Osteocyte (in vitro differentiated cells): ENCODE measurements around the gene MPZL2. TPM values are rescaled to one million over a fixed set of nuclear protein-coding genes. Genes with fewer than 3 reads are reported as not detected.

Experiments
- DNase-seq: peaks from one replicate; pipeline ENCODE4 v3.0.0; 2021; ENCODE audit warnings: mixed read lengths; ENCODE audit not compliant: unreplicated experiment; ENCODE audit errors: extremely low spot score
- H3K27ac Mint-ChIP-seq: one replicate; pipeline ENCODE4 v1.8.0; 2021; ENCODE audit warnings: mild to moderate bottlenecking, mixed read lengths; ENCODE audit not compliant: unreplicated experiment
- H3K27me3 Mint-ChIP-seq: one replicate; pipeline ENCODE4 v1.8.0; 2021; ENCODE audit warnings: mixed read lengths; ENCODE audit not compliant: unreplicated experiment
- H3K36me3 Mint-ChIP-seq: one replicate; pipeline ENCODE4 v1.8.0; 2021; ENCODE audit warnings: mixed read lengths; ENCODE audit not compliant: unreplicated experiment
- H3K4me1 Mint-ChIP-seq: one replicate; pipeline ENCODE4 v1.8.0; 2021; ENCODE audit warnings: mixed read lengths; ENCODE audit not compliant: unreplicated experiment
- H3K4me3 Mint-ChIP-seq: one replicate; pipeline ENCODE4 v1.8.0; 2021; ENCODE audit warnings: mild to moderate bottlenecking, moderate library complexity, mixed read lengths; ENCODE audit not compliant: unreplicated experiment
- H3K9me3 Mint-ChIP-seq: one replicate; pipeline ENCODE4 v1.8.0; 2021; ENCODE audit warnings: mixed read lengths; ENCODE audit not compliant: unreplicated experiment
- CTCF ChIP-seq: fragments of 200-600 bp; sonication (generic); IDR thresholded peaks from 2 replicates; pipeline ENCODE4 v1.5.0; 2021; ENCODE audit warnings: antibody characterized with exemption, mild to moderate bottlenecking, moderate library complexity
- total RNA-seq: library from RNA; stranded (reverse); gene quantifications from 2 replicates; pipeline ENCODE4 v1.2.1, GENCODE V29; 2021

The MPZL2 gene
- total RNA-seq, 1 donor from 2014 or later = not detected

DNA sequence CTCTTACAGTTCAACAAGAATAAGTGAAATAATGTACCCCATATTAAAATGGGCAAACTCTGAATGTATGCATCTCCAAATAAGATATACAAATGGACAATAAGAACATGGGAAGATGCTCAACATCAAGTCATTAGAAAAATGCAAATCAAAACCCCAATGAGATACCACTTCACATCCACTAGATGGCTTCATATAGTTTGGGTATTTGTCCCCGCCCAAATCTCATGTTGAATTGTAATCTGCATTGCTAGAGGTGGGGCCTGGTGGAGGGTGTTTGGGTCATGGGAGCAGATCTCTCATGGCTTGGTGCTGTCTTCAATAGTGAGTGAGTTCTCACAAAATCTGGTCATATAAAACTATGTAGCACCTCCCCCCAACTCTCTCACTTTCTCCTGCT lies 5.7 kb downstream of the MPZL2 start:
- TF ChIP-seq CTCF = no peak
- H3K4me3 Mint-ChIP-seq = no peak overlapping the region
- H3K27me3 Mint-ChIP-seq = peaks cover 58% of the 10 kb centered on the region
- no peak for DNase-seq
- no peak overlapping the region for H3K27ac Mint-ChIP-seq
- no peaks in the 10 kb centered on the region for H3K9me3 Mint-ChIP-seq
- no peaks in the 10 kb centered on the region for H3K36me3 Mint-ChIP-seq
- H3K4me1 Mint-ChIP-seq = no peaks in the 10 kb centered on the region

GRCh38 chr11:118252688-118253087 lies 11.4 kb downstream of the MPZL2 start:
- no peak overlapping the region for H3K27ac Mint-ChIP-seq
- peak overlapping the region; percentile 84 for H3K4me3 Mint-ChIP-seq
- H3K4me1 Mint-ChIP-seq = peaks cover 9% of the 10 kb centered on the region
- TF ChIP-seq CTCF = no peak
- peaks cover 40% of the 10 kb centered on the region for H3K27me3 Mint-ChIP-seq
- peaks cover 8% of the 10 kb centered on the region for H3K9me3 Mint-ChIP-seq
- no peak for DNase-seq
- peaks cover 6% of the 10 kb centered on the region for H3K36me3 Mint-ChIP-seq

- peak within 1 kb of the TSS; percentile 79 for H3K27ac Mint-ChIP-seq
- no peak for TF ChIP-seq CTCF
- H3K36me3 Mint-ChIP-seq = peaks cover 6% of the 10 kb centered on the region
- no peak for DNase-seq
- peaks cover 9% of the 10 kb centered on the region for H3K4me1 Mint-ChIP-seq
- peaks cover 8% of the 10 kb centered on the region for H3K9me3 Mint-ChIP-seq
- H3K4me3 Mint-ChIP-seq = peak within 1 kb of the TSS; percentile 84
- peaks cover 44% of the 10 kb centered on the region for H3K27me3 Mint-ChIP-seq
Measured at GRCh38 chr11:118251858-118252652, 12.0 kb downstream of the MPZL2 start, which contains the start of gene MPZL3. TSS of gene MPZL3 (minus strand) at chr11:118252365. CDS start at chr11:118252294, 71 bp downstream.

DNA sequence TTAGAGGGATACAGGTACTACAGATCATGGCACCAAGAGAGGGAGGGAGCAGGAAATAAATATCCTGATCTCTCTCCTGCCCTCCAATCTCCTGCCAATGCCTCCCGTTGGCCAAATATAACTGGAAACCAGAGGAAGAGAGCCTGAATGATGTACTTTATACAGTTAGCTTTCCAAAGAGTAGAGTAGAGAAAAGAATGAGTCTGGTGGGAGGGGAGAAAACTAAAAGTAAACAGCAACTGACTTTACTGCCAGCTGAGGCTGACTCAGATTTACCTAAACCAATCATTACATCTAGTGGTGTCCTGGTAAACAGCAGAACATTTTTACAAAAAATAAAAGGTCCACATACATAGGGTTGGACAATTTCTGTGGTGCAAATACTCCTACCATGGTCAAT lies 17.1 kb downstream of the MPZL2 start:
- Mint-ChIP-seq H3K9me3 (no peaks in the 10 kb centered on the region), H3K27ac (no peak overlapping the region), H3K27me3 (peaks cover 44% of the 10 kb centered on the region), H3K4me1 (peaks cover 4% of the 10 kb centered on the region), H3K4me3 (no peak overlapping the region), H3K36me3 (no peaks in the 10 kb centered on the region)
- no peak for TF ChIP-seq CTCF
- no peak for DNase-seq

DNA sequence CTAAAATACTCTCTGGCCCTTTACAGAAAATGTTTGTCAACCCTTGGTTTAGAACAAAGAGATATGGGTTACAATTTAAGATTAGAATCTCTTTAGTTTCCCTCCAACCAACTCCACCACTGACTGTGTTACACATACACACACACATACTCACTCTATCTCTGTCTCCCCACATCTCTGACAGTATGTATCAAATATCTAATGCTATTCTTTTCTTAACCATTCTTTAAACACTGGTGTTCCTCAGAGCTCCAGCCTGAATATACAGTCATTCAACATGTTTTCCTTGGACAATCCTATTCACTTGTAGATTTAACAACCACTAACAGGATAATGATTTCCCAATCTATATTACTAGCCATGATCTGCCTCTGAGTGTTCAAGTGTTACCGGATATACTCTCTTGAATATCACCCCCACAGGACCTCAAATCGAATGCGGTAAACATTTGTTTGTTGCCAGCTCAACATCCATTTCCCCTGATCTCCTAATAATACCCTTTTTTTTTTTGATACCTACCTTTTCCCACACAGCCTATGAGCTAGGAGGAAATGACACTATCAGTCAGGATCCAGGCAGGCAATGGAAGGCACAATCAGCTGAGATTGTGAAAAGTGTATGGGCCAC lies 18.0 kb downstream of the MPZL2 start:
- Mint-ChIP-seq H3K9me3 (no peaks in the 10 kb centered on the region), H3K27ac (no peak overlapping the region), H3K36me3 (no peaks in the 10 kb centered on the region), H3K4me1 (no peaks in the 10 kb centered on the region), H3K4me3 (no peak overlapping the region), H3K27me3 (peaks cover 53% of the 10 kb centered on the region)
- TF ChIP-seq CTCF = no peak
- no peak for DNase-seq
